HTERT RPE-1 (cell line): ENCODE results near the gene ZNF699.
"Not testable (repeated sequence)": the region's sequence is repeated elsewhere in the genome, so short reads cannot be mapped to it uniquely, and the experiment has no call there.

ENCODE experiments used
- in situ Hi-C: fragments of 300-500 bp; cut with MboI; formaldehyde crosslinking; loops from 4 replicates; pipeline ENCODE4 v1.14.3; 2020; ENCODE audit warnings: low sequenced_read_pairs

Gene ZNF699

DNA sequence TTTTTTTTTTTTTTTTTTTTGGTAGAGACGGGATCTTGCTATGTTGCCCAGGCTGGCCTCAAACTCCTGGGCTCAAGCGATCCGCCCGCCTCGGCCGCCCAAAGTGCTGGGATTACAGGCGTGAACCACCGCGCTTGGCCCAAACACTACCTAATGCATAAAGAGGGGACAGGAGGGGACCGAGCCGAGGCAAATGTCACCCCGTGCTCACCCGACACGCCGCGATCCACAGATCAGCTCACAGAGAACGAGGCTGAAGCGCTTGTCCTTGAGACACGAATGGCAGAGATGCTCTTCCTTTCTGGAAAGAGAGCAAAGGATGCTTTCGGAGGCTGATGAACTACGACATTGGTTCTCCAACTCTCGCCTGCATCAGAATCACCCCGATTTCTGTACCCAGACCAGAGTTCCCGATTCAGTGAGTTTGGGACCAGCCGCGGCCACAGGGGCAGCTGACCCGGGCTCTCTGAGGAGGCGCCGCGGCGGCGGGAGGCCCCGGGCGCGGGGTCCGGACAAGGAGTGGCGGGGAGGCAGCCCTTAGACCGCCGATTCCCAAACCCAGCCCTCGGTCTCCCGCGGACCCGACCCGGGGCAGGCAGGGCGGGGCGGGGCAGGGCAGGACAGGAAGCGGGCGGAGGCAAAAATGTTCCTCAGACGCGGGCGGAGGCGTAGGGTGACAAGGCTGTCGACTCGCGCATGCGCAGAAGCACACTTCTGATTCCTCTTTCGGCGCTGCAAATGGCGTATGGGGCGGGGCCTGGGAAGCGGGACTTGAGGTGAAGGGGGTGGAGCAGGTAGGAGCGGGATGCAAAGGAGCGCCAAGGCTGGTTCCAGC, at the start of gene ZNF699:
TSS of gene ZNF699 (minus strand) at position 700 of the 835 bp plus-strand sequence. CDS start 4,719 bp downstream, outside the sequence.
- in situ Hi-C loops = no loop called here

GRCh38 chr19:9354651-9355050, 45.0 kb upstream of the ZNF699 start:
- in situ Hi-C loops = no loop called here

GRCh38 chr19:9353011-9353410, 43.4 kb upstream of the ZNF699 start:
- in situ Hi-C loops = no loop called here

DNA sequence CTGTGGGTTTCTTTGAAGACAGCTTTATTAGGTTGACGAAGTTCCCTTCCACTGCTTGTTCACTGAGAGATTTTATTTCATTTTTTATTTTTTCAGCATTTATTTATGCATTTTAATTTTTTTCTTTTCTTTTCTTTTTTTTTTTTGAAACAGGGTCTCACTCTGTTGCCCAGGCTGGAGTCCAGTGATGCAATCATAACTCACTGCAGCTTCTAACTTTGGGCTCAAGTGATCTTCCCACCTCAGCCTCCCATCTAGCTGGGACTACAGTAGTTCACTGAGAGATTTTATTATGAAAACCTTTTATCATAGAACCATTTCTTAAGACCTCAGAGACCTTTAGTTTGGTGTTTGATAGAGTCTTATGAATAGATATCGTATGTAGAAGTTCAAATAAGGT, 42.9 kb upstream of the ZNF699 start:
- in situ Hi-C loops = no loop called here

GRCh38 chr19:9348671-9349070, 39.0 kb upstream of the ZNF699 start:
- in situ Hi-C loops = no loop called here

DNA sequence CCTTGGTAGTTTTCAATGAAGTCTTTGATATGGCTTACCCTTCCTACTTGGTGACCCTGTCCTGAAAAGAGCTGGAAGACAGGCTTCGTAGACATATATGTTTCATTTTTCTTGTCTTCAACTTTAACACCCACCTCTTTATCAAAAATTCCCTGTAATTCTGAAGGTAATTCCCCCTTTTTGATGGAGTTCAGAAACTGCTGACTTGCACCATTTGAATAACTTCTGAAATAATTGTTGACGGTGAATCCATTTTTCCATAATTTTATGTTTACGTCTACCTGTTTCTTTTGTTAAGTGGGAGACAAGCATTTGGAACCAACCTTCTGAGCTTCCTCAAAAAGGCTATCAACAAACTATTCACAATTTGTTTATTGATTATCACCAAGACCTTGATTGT, 38.6 kb upstream of the ZNF699 start:
- in situ Hi-C loops = no loop called here

DNA sequence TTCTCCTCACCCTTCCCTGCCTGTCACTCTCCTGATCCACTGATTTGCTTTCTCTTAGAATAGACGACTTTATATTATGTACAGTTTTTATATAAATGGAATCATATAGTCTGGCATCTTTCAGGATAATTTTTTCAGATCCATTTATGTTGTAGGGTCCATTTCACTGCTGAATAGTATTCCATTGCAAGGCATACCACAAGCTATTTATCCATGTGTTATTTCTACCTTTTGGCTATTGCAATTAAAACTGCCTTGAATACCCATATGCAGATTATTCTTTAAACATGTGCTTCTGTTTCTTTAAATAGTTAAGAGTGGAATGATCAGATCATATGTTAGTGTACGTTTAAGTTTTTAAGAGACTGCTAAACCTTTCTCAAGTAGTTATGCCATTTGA, 35.4 kb upstream of the ZNF699 start:
- in situ Hi-C loops = no loop called here

- in situ Hi-C loops = no loop called here
Observed at GRCh38 chr19:9342610-9343304, 33.1 kb upstream of the ZNF699 start.

- in situ Hi-C loops = no loop called here
Observed at GRCh38 chr19:9329999-9330398, 20.4 kb upstream of the ZNF699 start.

DNA sequence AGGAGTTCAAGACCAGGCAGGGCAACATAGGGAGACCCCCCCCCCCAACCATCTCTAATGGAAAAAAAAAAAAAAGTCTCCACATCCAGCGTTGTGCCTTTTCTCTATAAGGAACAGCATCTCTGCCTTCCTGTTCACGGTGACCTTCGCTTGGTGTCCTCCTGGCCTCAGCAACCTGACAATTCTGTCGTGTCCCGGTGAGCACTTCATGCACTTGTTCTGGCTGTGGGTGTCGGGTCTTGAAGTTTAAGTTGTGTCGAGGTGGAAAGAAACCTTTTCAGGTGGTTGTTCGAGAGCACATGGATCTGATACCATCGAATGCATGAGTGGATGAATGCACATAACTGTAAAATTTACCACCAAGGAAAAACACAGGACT, 14.9 kb upstream of the ZNF699 start:
- in situ Hi-C loops = no loop called here

DNA sequence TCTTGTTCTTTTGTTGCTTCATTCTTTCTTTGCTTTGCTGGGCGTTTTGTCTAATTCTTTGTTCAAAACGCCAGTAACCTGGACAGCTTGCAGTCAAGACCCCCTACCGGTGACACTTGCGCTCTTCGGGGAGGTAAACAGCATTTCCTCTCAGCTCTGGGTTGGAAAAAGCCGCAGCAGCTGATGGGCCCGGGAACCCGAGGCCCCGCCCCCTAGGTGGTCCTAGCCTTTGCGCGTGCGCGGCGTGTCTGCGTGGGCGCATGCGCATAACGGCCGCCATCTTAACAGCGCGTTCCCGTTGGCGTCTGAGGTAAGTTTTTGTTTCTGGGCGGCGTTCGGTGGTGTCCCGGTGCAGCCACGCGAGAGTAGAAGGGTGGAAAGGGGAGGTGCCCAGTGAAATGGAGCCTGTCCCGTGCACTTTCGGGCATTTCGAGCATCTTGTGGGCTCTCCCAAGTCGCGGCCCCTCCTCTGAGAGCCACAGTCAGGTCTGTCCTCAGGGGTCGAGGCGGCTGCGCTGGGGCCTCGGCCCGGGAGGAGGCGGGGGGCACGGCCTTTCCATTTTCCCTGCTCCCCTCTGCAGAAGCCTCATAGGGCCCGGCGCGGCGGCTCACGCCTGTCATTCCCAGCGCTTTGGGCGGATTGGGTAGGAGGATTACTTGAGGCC, 14.4 kb upstream of the ZNF699 start, which contains the start of gene ZNF559:
TSS of gene ZNF559 (plus strand) at position 261 of the 665 bp plus-strand sequence. CDS start 14,371 bp downstream, outside the sequence.
- in situ Hi-C loops = no loop called here

GRCh38 chr19:9323557-9323918, 13.9 kb upstream of the ZNF699 start:
- in situ Hi-C loops = no loop called here

DNA sequence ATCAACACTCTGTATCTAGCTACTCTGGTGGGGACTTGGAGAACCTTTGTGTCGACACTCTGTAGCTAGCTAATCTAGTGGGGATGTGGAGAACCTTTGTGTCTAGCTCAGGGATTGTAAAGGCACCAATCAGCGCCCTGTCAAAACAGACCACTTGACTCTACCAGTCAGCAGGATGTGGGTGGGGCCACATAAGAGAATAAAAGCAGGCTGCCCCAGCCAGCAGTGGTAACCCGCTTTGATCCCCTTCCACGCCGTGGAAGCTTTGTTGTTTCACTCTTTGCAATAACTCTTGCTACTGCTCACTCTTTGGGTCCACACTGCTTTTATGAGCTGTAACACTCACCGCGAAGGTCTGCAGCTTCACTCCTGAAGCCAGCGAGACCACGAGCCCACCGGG, 12.6 kb upstream of the ZNF699 start:
- in situ Hi-C loops = not testable (repeated sequence)

- in situ Hi-C loops = not testable (repeated sequence)
Observed at GRCh38 chr19:9321756-9322155, 12.1 kb upstream of the ZNF699 start.

DNA sequence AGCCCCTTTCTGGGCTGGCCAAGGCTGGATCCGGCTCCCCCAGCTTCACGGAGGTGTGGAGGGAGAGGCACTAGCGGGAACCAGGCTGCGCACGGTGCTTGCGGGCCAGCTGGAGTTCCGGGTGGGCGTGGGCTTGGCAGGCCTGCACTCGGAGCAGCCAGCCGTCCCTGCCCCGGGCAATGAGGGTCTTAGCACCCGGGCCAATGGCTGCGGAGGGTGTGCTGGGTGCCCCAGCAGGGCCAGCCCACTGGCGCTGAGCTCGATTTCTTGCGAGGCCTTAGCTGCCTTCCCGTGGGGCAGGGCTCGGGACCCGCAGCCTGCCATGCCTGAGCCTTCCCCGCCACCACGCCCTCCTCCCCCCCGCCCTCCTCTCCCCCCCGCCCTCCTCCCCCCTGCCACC, 11.7 kb upstream of the ZNF699 start:
- in situ Hi-C loops = no loop called here

DNA sequence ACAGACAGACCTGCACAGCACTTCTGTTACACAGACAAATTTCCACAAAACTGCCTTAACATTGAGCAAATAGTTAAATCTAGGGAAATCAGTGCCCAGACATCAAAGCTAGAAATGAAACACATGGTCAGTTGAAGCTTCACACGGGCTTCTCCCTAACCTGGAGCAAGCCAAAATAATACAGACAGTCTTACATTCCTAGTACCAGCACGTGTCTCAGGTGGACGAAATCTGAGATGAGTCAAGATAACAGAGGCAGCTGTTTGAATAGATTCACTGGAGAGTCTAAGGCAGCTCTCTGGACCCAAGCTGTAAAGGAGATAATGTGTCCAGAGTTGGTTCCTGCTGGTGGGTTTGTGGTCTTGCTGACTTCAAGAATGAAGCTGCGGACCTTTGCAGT, 4.1 kb upstream of the ZNF699 start:
- in situ Hi-C loops = no loop called here

- in situ Hi-C loops = no loop called here
Observed at GRCh38 chr19:9309974-9310446, 372 bp upstream of the ZNF699 start.

DNA sequence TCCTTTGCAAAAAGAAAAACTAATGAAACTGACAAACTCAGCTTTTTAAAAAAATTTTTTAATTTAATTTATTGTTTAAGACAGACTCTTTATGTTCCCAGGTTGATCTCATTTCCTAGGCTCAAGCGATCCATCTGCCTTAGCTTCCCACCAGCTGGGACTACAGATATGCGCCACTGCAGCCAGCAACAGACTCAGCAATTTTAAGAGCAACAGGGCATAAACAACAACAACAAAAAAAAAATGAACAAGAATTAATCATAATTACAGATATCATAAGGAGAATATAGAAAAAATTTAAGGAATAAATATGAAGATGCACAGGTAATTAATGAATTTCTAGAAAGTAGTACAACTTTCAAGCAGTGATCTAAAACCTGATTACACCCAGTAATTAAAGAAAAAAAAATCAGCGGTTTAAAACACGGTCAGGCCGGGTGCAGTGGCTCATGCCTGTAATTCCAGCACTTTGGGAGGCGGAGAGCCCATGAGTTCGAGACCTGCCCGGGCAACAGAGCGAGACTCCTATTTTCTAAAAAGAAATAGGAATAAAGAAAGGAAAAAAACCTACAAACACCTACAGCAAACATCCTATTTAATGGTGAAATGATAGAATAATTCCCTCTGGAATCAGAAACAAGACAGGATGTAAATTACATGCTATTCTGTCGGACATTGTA, 1.4 kb downstream of the ZNF699 start:
- in situ Hi-C loops = no loop called here

DNA sequence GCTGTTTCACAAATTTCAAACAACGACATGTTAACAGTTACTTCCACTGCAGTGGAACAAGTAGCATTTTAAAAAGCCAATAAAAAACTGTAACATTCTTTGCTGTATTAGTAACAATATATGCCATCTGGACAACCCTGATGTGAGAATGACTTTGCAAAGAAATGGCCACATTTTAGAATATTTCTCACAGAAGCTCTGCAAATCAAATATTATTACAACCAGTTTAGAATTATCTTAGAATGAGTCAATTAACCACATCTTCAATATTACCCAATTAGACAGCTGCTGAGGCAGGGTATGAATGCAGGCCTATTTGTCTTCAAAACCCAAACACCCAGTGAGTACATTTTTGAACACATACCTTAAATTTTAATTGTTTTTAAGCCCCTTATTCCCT, 3.2 kb downstream of the ZNF699 start:
- in situ Hi-C loops = no loop called here

DNA sequence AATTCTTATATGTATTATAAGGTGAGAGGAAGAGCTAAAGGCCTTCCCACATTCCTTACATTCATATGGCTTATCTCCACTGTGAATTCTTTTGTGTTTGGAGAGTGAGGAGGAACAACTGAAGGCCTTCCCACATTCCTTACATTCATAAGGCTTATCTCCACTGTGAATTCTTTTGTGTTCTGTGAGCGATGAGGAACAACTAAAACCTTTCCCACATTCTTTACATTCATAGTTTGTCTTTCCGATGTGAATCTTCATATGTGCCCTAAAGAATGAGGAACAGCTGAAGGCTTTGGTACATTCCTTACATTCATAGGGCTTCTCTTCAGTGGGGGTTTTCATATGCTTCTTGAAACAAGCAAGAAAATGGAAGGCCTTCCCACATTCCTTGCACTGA, 13.3 kb downstream of the ZNF699 start:
- in situ Hi-C loops = no loop called here

GRCh38 chr19:9295411-9295849, 14.2 kb downstream of the ZNF699 start:
- in situ Hi-C loops = no loop called here
